Stimulated activated CD4-positive, alpha-beta T cell treated with anti-CD3 and anti-CD28 coated beads, Interleukin-15, amount 100 ng/mL, for 1 hour (primary cell): ENCODE data around the gene DRAP1.

ENCODE experiments used
- DNase-seq, 2 donors: peaks; one replicate each; pipeline ENCODE4 v3.0.0-alpha.2; 2020; ENCODE audit warnings: low read depth in 1 of 2, low spot score in 1 of 2

DRAP1 gene

GRCh38 chr11:65919141-65919572, at the start of gene DRAP1:
Gene DRAP1 (plus strand): TSS chr11:65919426. CDS start chr11:65919502, 76 bp downstream.
- peak; percentile 99 for DNase-seq

DNA sequence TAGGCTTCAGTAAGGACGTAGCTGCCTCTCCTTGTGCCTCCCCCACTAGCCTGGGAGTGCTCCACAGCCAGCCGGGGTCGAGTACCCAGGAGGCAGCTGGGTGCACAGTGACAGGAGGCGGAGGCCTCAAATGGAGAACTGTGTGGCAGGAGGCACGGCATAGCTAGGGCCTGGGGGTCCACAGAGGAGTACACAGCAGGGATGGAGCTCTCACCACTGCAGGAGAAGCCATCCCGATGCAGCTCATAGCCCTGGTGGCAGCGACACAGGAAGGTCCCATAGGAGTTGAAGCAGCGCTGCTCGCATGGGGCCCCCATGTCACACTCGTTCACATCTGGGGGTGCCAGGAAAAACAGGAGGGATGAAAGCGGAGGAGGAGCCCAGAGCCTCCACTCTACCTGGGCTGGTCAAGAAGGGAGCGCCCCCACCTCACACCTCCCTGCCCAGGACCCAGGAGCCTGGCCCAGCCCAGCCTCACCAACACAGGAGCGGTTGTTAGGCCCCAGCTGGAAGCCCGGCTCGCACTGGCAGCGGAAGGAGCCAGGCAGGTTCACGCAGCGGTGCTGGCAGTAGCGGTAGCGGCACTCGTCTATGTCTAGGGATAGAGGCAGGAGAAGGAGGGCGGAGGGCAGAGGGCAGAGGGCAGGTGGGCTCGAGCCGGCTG, 49.5 kb upstream of the DRAP1 start:
- DNase-seq = no peak

GRCh38 chr11:65870307-65870658, 48.9 kb upstream of the DRAP1 start:
- DNase-seq = no peak

DNA sequence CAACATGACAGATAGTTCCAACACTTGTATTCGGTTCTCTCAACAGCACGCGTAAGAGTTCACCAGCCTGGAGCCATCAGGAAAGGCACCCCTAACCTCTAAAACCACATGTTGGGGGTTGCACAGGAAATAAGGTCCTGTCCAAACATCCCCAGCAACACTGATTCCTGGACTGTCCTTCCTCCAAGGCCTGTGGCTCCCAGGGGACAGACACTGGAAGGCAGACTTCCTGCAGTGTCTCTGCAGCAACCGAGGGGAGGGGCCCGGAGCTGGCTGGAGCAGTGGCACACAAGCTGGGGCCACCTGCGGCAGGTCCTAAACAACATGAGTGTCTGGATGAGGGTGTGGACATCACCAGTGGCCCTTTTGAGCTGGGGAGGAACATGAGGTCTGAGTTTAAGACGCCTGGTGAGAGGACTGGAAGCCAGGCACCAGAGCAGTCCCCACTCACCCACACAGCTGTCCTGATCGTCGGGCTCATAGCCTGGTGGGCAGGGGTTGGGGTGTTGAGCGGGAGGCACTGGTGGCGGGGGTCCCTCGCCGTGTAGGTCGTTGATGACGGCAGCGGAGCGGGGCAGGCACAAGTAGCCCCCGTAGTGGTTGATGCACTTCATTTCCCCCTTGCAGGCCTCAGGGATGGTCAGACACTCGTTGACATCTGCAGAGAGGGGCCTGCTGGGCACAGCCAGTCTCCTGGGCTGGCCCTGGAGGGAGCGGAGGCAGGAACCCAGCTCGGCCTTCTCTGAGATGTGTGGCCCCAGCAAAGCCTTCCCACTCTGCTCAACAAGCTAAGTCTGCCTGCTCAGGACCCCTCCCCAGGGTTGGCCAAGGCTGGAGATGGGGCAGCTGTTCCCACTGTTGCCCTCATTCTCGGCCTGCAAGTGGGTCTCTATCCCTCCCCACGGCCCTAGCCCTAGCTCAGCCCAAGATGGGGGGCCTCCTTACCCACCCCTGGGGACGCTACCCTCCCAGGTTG, 48.2 kb upstream of the DRAP1 start:
- no peak for DNase-seq

DNA sequence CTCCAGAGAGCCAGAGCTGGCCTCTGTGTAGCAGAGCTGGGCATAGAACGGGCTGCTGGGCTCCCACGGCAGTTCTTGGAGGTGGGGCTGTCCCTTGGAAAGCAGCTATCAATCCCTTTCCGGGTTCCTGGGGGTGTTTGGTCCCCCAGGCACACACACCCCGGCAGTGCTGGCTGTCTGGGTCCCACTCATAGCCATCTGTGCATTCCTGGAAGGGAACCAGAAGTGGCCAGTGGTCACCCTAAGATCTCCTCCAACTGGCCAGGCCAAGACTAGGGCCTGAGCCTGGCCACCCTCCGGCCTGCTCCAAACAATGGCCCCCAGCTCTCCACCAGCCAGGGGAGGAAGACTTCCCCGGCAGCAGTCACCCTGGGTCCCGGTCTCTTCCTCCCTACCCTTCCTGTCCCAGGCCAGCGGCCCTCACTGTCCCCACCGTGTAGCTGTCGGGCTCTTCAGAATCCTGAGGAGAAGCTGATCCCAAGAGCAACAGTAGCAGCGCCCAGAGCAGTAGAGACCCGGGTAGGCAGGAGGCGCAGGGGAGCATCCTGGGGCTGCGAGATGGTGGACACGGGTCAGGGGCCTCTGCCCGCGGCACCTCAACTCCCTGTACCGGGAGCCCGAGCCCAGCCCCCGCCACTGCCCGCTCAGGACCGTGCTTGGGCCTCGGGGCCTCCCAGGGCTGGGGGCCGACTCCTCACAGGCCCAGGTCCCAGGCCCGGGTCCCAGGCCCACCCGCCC, 47.2 kb upstream of the DRAP1 start:
- DNase-seq = no peak

- no peak for DNase-seq
Measured at GRCh38 chr11:65872586-65873317, 46.5 kb upstream of the DRAP1 start, which contains the start of gene EFEMP2. Gene EFEMP2 (minus strand): TSS chr11:65872800. CDS start chr11:65872354, 446 bp downstream.

GRCh38 chr11:65873318-65874156, 45.7 kb upstream of the DRAP1 start:
- DNase-seq = peak; percentile 96 to 97

GRCh38 chr11:65879617-65880016, 39.6 kb upstream of the DRAP1 start, which contains the start of gene CTSW:
Gene CTSW (plus strand): TSS chr11:65879837. CDS start chr11:65879855, 18 bp downstream.
- DNase-seq = no peak

DNA sequence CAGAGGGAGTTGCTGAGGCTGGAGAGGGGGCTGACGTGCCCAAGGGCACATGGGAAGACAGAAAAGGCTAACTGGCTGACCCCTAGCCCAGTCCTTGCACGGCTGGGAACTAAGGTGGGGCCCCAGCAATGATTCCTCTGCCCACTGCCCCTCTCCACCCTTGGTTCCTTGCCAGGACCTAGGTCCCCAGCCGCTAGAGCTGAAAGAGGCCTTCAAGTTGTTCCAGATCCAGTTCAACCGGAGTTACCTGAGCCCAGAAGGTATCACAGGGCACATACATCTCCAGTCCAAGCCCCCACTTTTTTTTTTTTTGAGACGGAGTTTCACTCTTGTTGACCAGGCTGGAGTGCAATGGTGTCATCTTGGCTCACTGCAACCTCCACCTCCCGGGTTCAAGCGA, 39.2 kb upstream of the DRAP1 start:
- no peak for DNase-seq

- no peak for DNase-seq
Measured at GRCh38 chr11:65880844-65881421, 38.3 kb upstream of the DRAP1 start.

DNA sequence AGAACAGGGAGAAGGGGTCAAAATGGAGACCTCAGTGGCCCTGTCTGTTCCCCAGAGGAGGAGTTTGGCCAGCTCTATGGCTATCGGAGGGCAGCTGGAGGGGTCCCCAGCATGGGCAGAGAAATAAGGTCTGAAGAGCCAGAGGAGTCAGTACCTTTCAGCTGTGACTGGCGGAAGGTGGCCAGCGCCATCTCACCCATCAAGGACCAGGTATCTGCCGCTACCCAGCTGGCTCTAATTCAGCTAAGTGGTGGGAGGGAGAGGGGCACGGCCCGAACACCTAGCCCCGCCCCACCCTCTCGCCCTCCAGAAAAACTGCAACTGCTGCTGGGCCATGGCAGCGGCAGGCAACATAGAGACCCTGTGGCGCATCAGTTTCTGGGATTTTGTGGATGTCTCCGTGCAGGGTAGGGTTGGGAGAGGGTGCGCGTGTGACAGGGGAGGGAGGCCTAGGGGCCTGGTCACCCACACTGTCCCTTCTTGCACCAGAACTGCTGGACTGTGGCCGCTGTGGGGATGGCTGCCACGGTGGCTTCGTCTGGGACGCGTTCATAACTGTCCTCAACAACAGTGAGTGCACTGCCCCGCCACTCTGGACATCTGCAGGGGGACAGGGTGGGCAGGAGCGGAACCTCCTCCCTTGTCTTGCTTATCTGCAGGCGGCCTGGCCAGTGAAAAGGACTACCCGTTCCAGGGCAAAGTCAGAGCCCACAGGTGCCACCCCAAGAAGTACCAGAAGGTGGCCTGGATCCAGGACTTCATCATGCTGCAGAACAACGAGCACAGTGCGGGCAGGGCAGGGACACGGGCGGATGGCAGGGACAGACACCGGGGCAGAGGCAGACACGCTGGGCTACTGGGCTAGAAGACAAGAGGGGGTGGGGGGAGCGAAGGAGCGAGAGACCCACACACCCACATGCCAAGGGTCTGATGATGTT, 36.8 kb upstream of the DRAP1 start:
- no peak for DNase-seq

DNA sequence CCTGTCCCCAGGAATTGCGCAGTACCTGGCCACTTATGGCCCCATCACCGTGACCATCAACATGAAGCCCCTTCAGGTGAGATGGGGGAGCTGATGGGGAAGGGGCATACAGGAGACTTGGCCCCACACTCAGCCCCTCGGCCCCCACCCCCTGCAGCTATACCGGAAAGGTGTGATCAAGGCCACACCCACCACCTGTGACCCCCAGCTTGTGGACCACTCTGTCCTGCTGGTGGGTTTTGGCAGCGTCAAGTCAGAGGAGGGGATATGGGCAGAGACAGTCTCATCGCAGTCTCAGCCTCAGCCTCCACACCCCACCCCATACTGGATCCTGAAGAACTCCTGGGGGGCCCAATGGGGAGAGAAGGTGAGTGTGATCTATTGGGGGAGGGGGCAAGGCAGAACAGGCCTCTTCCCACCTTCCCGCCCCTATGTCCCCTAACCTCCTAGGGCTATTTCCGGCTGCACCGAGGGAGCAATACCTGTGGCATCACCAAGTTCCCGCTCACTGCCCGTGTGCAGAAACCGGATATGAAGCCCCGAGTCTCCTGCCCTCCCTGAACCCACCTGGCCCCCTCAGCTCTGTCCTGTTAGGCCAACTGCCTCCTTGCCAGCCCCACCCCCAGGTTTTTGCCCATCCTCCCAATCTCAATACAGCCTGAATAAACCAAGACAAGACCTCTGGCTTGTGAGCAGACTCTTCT, 36.0 kb upstream of the DRAP1 start:
- no peak for DNase-seq

DNA sequence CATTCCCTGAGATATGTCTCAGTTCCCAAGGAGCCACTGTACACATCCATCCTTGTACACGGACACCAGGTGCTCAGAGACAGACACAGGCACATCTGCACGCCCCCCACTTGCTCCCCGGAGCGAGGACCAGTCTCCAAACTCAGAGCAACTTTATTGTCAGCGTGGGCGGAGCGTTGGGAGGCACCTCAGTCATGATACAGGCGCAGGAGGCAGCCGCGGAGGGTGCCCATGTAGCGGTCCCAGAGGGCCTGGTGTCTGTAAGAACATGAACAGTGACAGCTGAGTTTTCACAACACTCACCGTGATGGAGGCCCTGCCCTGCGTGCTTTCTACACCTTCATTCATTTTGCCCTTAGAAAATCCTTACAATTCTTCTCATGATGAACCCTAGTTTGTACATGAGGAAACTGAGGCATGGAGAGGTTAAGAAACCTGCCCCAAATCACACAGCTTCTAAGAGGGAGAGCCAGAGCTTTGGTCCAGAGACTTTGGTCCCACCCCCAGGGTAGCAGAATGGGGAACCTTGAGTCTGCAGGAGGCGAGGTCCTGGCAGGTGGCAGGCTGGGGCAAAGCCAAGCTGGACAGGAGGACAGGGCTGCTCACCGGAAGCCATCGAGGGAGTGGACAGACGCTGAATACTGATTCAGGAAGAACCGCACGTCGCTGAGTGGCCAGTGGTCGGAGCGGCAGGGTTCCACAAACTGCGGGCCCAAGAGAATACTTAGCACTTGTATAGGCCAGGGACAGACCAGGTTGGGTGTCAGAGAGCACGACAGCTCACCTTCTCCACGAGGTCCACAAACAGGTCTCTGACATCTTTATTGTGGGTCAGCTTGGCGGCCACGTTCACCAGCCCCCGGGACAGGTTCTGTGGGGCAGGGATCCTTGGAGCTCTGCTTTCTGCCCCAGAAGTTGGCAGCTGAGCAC, 35.2 kb upstream of the DRAP1 start:
- DNase-seq = no peak

DNA sequence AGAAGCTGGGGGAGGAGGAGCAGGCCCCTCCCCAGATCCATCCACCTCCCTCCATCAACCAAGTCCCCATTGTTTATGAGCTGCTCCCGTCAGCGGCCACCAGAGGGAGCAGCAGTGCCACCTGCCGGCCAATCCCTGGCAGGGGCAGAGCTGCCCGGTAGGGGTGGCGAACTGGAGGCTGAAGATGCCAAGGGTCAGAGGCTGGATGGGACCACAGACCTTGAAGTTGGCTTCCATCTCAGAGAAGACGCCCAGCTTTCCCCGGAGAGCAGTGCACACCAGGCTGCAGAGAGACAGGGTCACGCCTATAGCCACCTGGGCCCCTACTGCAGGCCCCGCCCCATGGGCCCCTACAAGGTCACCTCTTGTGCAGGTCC, 34.5 kb upstream of the DRAP1 start:
- peak; percentile 66 to 72 for DNase-seq

GRCh38 chr11:65885231-65885630, 34.0 kb upstream of the DRAP1 start:
- DNase-seq = no peak

DNA sequence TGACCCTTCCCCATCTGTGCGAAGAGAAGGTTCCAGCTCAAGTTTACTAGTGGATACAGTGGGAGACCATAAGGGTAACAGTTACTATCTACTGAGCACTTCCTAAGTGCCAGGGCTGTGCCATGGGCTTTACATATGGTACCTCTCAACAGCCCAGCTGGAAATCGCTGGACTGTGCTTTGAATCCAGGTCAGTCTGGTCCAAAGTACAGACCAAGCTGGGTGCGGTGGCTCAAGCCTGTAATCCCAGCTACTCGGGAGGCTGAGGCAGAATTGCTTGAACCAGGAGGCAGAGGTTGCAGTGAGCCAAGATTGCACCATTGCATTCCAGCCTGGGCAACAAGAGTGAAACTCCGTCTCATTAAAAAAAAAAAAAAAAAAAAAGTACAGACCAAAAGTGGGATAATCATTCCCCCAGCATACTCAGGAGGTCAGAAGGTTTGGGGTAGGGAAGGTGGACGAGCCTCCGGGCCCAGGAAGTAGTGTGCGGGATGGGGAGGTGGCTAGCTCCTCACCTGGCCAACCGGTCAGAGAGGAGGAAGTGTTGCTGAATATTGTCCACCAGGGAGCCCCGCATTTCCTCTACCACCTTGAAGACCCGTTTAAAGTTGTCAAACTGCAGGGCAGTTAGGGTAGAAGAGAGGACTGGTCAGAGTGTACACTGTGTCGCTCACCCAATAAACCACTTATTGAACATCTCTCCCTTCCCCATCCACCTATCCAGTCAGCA, 33.3 kb upstream of the DRAP1 start:
- DNase-seq = no peak
